ENCODE results near the gene AEBP2. TPM values are rescaled to one million over a fixed set of nuclear protein-coding genes. Genes with fewer than 3 reads are reported as not detected.

The AEBP2 gene
- total RNA-seq, 4 donors from 2014 or later: 47.7 to 89.5 (median 56.7) TPM

DNA sequence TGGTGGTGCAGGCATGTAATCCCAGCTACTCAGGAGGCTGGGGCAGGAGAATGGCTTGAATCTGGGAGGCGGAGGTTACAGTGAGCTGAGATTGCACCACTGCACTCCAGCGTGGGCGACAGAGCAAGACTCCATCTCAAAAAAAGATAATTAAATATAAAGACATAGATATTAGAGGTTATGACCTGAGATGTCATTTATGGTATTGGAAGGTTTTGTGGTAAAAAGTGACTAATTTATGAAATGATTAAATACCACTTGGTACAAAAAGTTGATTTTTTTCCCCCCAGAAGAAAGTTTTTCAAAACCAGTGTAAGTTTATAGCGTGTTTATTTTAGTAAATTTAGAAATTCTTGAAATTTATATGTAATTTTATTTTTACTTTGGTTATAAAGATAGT is 4.3 kb downstream of the AEBP2 start:
- DNase-seq (ENCODE audit: low spot score in 2 of 2): no peak
- H3K27ac ChIP-seq: no peak overlapping the region
- no peak overlapping the region for H3K4me3 ChIP-seq
- TF ChIP-seq, protein P1, sequence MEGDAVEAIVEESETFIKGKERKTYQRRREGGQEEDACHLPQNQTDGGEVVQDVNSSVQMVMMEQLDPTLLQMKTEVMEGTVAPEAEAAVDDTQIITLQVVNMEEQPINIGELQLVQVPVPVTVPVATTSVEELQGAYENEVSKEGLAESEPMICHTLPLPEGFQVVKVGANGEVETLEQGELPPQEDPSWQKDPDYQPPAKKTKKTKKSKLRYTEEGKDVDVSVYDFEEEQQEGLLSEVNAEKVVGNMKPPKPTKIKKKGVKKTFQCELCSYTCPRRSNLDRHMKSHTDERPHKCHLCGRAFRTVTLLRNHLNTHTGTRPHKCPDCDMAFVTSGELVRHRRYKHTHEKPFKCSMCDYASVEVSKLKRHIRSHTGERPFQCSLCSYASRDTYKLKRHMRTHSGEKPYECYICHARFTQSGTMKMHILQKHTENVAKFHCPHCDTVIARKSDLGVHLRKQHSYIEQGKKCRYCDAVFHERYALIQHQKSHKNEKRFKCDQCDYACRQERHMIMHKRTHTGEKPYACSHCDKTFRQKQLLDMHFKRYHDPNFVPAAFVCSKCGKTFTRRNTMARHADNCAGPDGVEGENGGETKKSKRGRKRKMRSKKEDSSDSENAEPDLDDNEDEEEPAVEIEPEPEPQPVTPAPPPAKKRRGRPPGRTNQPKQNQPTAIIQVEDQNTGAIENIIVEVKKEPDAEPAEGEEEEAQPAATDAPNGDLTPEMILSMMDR (IDR thresholded peaks at IDR 0.05): no peak
- TF ChIP-seq POLR2AphosphoS5 (IDR thresholded peaks at IDR 0.05): no peak
- TF ChIP-seq EP300 (IDR thresholded peaks at IDR 0.05): no peak
- no peak for TF ChIP-seq POLR2A (IDR thresholded peaks at IDR 0.05)
- H3K9me3 ChIP-seq: no peaks in the 10 kb centered on the region
- WGBS: 86% methylated on average over 4 of the region's 4 CpGs
- no peaks in the 10 kb centered on the region for H3K27me3 ChIP-seq
- H3K4me1 ChIP-seq: peaks cover 41% of the 10 kb centered on the region
- H3K36me3 ChIP-seq: no peaks in the 10 kb centered on the region

DNA sequence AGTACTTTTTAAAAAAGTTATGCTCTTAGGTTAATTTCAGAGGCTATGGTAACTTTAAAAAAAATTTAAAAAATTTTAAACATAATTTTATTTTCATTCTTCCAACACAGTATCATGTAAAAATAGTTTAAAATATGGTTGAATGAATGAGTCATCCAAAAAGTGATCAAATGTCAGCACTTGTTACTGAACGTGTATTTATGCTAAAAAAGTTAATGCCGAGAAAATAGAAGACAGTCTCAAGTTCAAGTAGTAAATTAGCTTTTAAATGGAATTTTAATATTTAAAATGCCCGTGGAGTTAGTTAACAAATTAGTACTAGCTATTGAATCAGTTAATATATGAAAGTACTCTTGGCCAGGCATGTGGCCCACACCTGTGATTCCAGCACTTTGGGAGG is 4.8 kb downstream of the AEBP2 start:
- no peaks in the 10 kb centered on the region for H3K27me3 ChIP-seq
- DNase-seq (ENCODE audit: low spot score in 2 of 2): no peak
- H3K4me1 ChIP-seq: peaks cover 44% of the 10 kb centered on the region
- H3K36me3 ChIP-seq: no peaks in the 10 kb centered on the region
- no peak overlapping the region for H3K27ac ChIP-seq
- H3K9me3 ChIP-seq: no peaks in the 10 kb centered on the region
- TF ChIP-seq POLR2AphosphoS5 (IDR thresholded peaks at IDR 0.05) (no peak), POLR2A (IDR thresholded peaks at IDR 0.05) (no peak), EP300 (IDR thresholded peaks at IDR 0.05) (no peak)
- TF ChIP-seq, protein P1 (IDR thresholded peaks at IDR 0.05): no peak
- no peak overlapping the region for H3K4me3 ChIP-seq
- 41% methylated on average over 3 of the region's 3 CpGs for WGBS

DNA sequence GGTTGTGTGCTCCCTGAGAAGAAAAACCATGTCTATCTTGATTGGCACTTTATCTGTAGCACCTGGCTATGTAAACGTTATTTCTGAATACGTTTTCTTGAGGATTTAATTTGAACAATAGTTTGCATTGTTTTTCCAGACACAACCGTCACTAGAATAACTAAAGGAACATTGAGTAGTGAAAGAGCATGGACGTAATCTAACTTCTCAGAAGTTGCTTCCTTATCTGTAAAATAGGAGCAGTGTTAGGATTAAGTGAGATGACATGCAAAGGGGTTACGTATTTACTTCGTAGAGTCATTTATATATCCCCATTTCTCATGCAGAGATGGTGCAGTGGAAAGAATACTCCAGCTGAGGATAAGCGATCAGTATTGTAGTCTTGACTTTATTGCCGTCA is 8.1 kb downstream of the AEBP2 start:
- Histone ChIP-seq H3K4me3 (no peak overlapping the region), H3K27ac (no peak overlapping the region), H3K4me1 (peaks cover 49% of the 10 kb centered on the region), H3K9me3 (no peaks in the 10 kb centered on the region), H3K27me3 (no peaks in the 10 kb centered on the region), H3K36me3 (no peaks in the 10 kb centered on the region)
- 86% methylated on average over 8 of the region's 8 CpGs for WGBS
- no peak for DNase-seq (ENCODE audit: low spot score in 2 of 2)
- TF ChIP-seq POLR2AphosphoS5 (IDR thresholded peaks at IDR 0.05) (no peak), POLR2A (IDR thresholded peaks at IDR 0.05) (no peak), EP300 (IDR thresholded peaks at IDR 0.05) (no peak)
- TF ChIP-seq, protein P1 (IDR thresholded peaks at IDR 0.05): no peak

DNA sequence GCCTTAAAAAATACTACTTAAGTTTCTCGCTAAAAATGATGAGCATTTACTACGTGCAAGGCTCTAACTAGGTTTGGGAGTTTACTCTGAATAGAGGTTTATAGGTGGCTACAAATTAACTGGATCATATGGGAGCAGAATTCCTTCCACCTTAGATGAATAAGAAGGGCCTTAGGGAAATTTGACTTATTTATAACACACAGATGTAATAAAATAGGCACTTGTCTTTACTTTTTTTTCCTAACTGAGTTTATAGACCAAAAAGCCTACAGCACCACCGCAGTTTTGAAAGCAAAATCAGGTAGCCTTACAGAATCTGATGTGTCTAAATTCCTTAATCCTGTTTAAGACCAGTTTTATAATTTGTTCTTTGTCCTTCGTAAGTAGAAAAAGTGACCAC is 10.5 kb downstream of the AEBP2 start:
- H3K4me1 ChIP-seq: peaks cover 35% of the 10 kb centered on the region
- no peak for DNase-seq (ENCODE audit: low spot score in 2 of 2)
- no peaks in the 10 kb centered on the region for H3K36me3 ChIP-seq
- H3K9me3 ChIP-seq: no peaks in the 10 kb centered on the region
- 74% methylated on average over 4 of the region's 4 CpGs for WGBS
- no peak overlapping the region for H3K27ac ChIP-seq
- H3K4me3 ChIP-seq: no peak overlapping the region
- TF ChIP-seq POLR2AphosphoS5 (IDR thresholded peaks at IDR 0.05) (no peak), POLR2A (IDR thresholded peaks at IDR 0.05) (no peak), EP300 (IDR thresholded peaks at IDR 0.05) (no peak)
- TF ChIP-seq, protein P1 (IDR thresholded peaks at IDR 0.05): no peak
- H3K27me3 ChIP-seq: no peaks in the 10 kb centered on the region

DNA sequence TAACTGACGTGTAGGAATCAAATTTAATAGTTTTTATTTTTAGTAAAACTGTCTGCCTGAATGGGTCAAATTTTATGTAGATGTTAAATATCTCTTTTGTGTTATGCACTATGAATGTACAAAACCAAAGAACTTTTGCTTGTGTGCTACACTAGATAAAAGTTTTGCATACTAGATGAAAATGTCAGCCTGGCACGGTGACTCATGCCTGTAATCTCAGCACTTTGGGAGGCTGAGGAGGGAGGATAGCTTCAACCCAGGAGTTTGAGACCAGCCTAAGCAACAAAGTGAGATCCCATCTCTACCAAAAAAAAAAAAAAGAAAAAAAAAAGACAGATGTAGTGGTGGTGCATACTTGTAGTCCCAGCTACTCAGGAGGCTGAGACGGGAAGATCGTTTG is 11.1 kb downstream of the AEBP2 start:
- TF ChIP-seq EP300 (IDR thresholded peaks at IDR 0.05) (no peak), POLR2A (IDR thresholded peaks at IDR 0.05) (no peak), POLR2AphosphoS5 (IDR thresholded peaks at IDR 0.05) (no peak)
- TF ChIP-seq, protein P1 (IDR thresholded peaks at IDR 0.05): no peak
- H3K4me1 ChIP-seq: peaks cover 29% of the 10 kb centered on the region
- H3K36me3 ChIP-seq: no peaks in the 10 kb centered on the region
- H3K27me3 ChIP-seq: no peaks in the 10 kb centered on the region
- no peak overlapping the region for H3K4me3 ChIP-seq
- H3K27ac ChIP-seq: no peak overlapping the region
- WGBS: 82% methylated on average over 4 of the region's 4 CpGs
- H3K9me3 ChIP-seq: no peaks in the 10 kb centered on the region
- DNase-seq (ENCODE audit: low spot score in 2 of 2): no peak

All from suprapubic skin (tissue), 4 donors.